HEK293 (cell line): ENCODE measurements around the gene DOP1A.

Experiments used
- GFI1B ChIP-seq: fragments of 450-650 bp; formaldehyde crosslinking; IDR thresholded peaks from 2 replicates; pipeline ENCODE4 v1.5.1; 2016; ENCODE audit warnings: missing biosample characterization, missing genetic modification characterization
- KLF1 ChIP-seq: fragments of 450-650 bp; formaldehyde crosslinking; IDR thresholded peaks from 2 replicates; pipeline ENCODE4 v1.5.1; 2016; ENCODE audit warnings: missing biosample characterization, missing genetic modification characterization
- KLF8 ChIP-seq: fragments of 450-650 bp; formaldehyde crosslinking; IDR thresholded peaks from 2 replicates; pipeline ENCODE4 v1.5.1; 2016; ENCODE audit warnings: missing biosample characterization, missing genetic modification characterization
- MYNN ChIP-seq: fragments of 450-650 bp; formaldehyde crosslinking; IDR thresholded peaks from 2 replicates; pipeline ENCODE4 v1.5.1; 2016; ENCODE audit warnings: missing biosample characterization, missing genetic modification characterization, borderline replicate concordance
- PRDM6 ChIP-seq: fragments of 450-650 bp; formaldehyde crosslinking; IDR thresholded peaks from 2 replicates; pipeline ENCODE4 v1.5.1; 2017; ENCODE audit warnings: missing biosample characterization, missing genetic modification characterization
- SETDB1 ChIP-seq: IDR thresholded peaks from one replicate; pipeline ENCODE4 v1.6.1; 2017; ENCODE audit warnings: mild to moderate bottlenecking, low read length, moderate library complexity, mixed read lengths; ENCODE audit not compliant: insufficient read length
- WT1 ChIP-seq: fragments of 450-650 bp; formaldehyde crosslinking; IDR thresholded peaks from 2 replicates; pipeline ENCODE4 v1.5.1; 2016; ENCODE audit warnings: missing biosample characterization, missing genetic modification characterization
- ZBTB20 ChIP-seq: fragments of 450-650 bp; formaldehyde crosslinking; IDR thresholded peaks from 2 replicates; pipeline ENCODE4 v1.5.1; 2016; ENCODE audit warnings: missing biosample characterization, missing genetic modification characterization
- ZBTB26 ChIP-seq: fragments of 450-650 bp; formaldehyde crosslinking; optimal IDR thresholded peaks from 2 replicates; pipeline ENCODE3; 2016; ENCODE audit warnings: missing biosample characterization, mild to moderate bottlenecking, missing genetic modification characterization
- ZBTB49 ChIP-seq: fragments of 450-650 bp; formaldehyde crosslinking; IDR thresholded peaks from 2 replicates; pipeline ENCODE4 v1.5.1; 2016; ENCODE audit warnings: missing biosample characterization, missing genetic modification characterization, low read depth
- ZBTB8A ChIP-seq: fragments of 450-650 bp; formaldehyde crosslinking; IDR thresholded peaks from 2 replicates; pipeline ENCODE4 v1.5.1; 2016; ENCODE audit warnings: missing biosample characterization, missing genetic modification characterization
- ZFHX2 ChIP-seq: fragments of 450-650 bp; formaldehyde crosslinking; conservative IDR thresholded peaks from 2 replicates; pipeline ENCODE4 v1.5.1; 2016; ENCODE audit warnings: missing biosample characterization, missing genetic modification characterization
- ZNF10 ChIP-seq: fragments of 450-650 bp; formaldehyde crosslinking; IDR thresholded peaks from 2 replicates; pipeline ENCODE4 v1.5.1; 2017; ENCODE audit warnings: missing biosample characterization, missing genetic modification characterization
- ZNF112 ChIP-seq: fragments of 450-650 bp; formaldehyde crosslinking; IDR thresholded peaks from 2 replicates; pipeline ENCODE4 v1.5.0; 2017; ENCODE audit warnings: missing biosample characterization, missing genetic modification characterization
- ZNF146 ChIP-seq: fragments of 450-650 bp; formaldehyde crosslinking; IDR thresholded peaks from 2 replicates; pipeline ENCODE4 v1.5.1; 2016; ENCODE audit warnings: missing biosample characterization, missing genetic modification characterization
- ZNF155 ChIP-seq: fragments of 450-650 bp; formaldehyde crosslinking; IDR thresholded peaks from 2 replicates; pipeline ENCODE4 v1.5.1; 2016; ENCODE audit warnings: missing biosample characterization, missing genetic modification characterization
- ZNF157 ChIP-seq: fragments of 450-650 bp; formaldehyde crosslinking; IDR thresholded peaks from 2 replicates; pipeline ENCODE4 v1.5.1; 2016; ENCODE audit warnings: missing biosample characterization, missing genetic modification characterization
- ZNF18 ChIP-seq: fragments of 450-650 bp; formaldehyde crosslinking; IDR thresholded peaks from 2 replicates; pipeline ENCODE4 v1.5.1; 2016; ENCODE audit warnings: missing biosample characterization, missing genetic modification characterization
- ZNF211 ChIP-seq: fragments of 450-650 bp; formaldehyde crosslinking; IDR thresholded peaks from 2 replicates; pipeline ENCODE4 v1.5.1; 2016; ENCODE audit warnings: low read depth, missing biosample characterization, missing genetic modification characterization
- ZNF292 ChIP-seq: fragments of 450-650 bp; formaldehyde crosslinking; IDR thresholded peaks from 2 replicates; pipeline ENCODE4 v1.5.1; 2016; ENCODE audit warnings: low read depth, missing biosample characterization, missing genetic modification characterization, borderline replicate concordance
- ZNF324 ChIP-seq: fragments of 450-650 bp; formaldehyde crosslinking; IDR thresholded peaks from 2 replicates; pipeline ENCODE4 v1.5.1; 2016; ENCODE audit warnings: missing biosample characterization, missing genetic modification characterization
- ZNF433 ChIP-seq: fragments of 450-650 bp; formaldehyde crosslinking; IDR thresholded peaks from 2 replicates; pipeline ENCODE4 v1.5.1; 2016; ENCODE audit warnings: missing biosample characterization, missing genetic modification characterization, low read depth
- ZNF48 ChIP-seq: fragments of 450-650 bp; formaldehyde crosslinking; IDR thresholded peaks from 2 replicates; pipeline ENCODE4 v1.5.1; 2016; ENCODE audit warnings: missing biosample characterization, missing genetic modification characterization
- ZNF514 ChIP-seq: fragments of 450-650 bp; formaldehyde crosslinking; IDR thresholded peaks from 2 replicates; pipeline ENCODE4 v1.5.1; 2016; ENCODE audit warnings: missing biosample characterization, missing genetic modification characterization
- ZNF544 ChIP-seq: fragments of 450-650 bp; formaldehyde crosslinking; IDR thresholded peaks from 2 replicates; pipeline ENCODE4 v1.5.0; 2017; ENCODE audit warnings: missing biosample characterization, missing genetic modification characterization
- ZNF548 ChIP-seq: fragments of 450-650 bp; formaldehyde crosslinking; IDR thresholded peaks from 2 replicates; pipeline ENCODE4 v1.5.1; 2016; ENCODE audit warnings: missing biosample characterization, missing genetic modification characterization
- ZNF555 ChIP-seq: fragments of 450-650 bp; formaldehyde crosslinking; conservative IDR thresholded peaks from 2 replicates; pipeline ENCODE4 v1.5.1; 2017; ENCODE audit warnings: missing biosample characterization, mild to moderate bottlenecking, missing genetic modification characterization, inconsistent platforms
- ZNF571 ChIP-seq: fragments of 450-650 bp; formaldehyde crosslinking; IDR thresholded peaks from 2 replicates; pipeline ENCODE4 v1.5.0; 2017; ENCODE audit warnings: missing biosample characterization, missing genetic modification characterization
- ZNF623 ChIP-seq: fragments of 450-650 bp; formaldehyde crosslinking; IDR thresholded peaks from 2 replicates; pipeline ENCODE4 v1.5.1; 2016; ENCODE audit warnings: missing biosample characterization, missing genetic modification characterization
- ZNF664 ChIP-seq: fragments of 450-650 bp; formaldehyde crosslinking; IDR thresholded peaks from 2 replicates; pipeline ENCODE4 v1.5.1; 2016; ENCODE audit warnings: missing biosample characterization, missing genetic modification characterization
- ZNF670 ChIP-seq: fragments of 450-650 bp; formaldehyde crosslinking; IDR thresholded peaks from 2 replicates; pipeline ENCODE4 v1.5.1; 2016; ENCODE audit warnings: missing biosample characterization, missing genetic modification characterization, low read depth
- ZNF701 ChIP-seq: fragments of 450-650 bp; formaldehyde crosslinking; IDR thresholded peaks from 2 replicates; pipeline ENCODE4 v1.5.1; 2016; ENCODE audit warnings: missing biosample characterization, missing genetic modification characterization
- ZNF707 ChIP-seq: fragments of 450-650 bp; formaldehyde crosslinking; IDR thresholded peaks from 2 replicates; pipeline ENCODE4 v1.5.1; 2016; ENCODE audit warnings: missing biosample characterization, missing genetic modification characterization
- ZNF777 ChIP-seq: fragments of 450-650 bp; formaldehyde crosslinking; IDR thresholded peaks from 2 replicates; pipeline ENCODE4 v1.5.1; 2017; ENCODE audit warnings: missing biosample characterization, missing genetic modification characterization, borderline replicate concordance
- ZSCAN16 ChIP-seq: fragments of 450-650 bp; formaldehyde crosslinking; IDR thresholded peaks from 2 replicates; pipeline ENCODE4 v1.5.1; 2016; ENCODE audit warnings: missing biosample characterization, missing genetic modification characterization

DOP1A gene

GRCh38 chr6:83067448-83068439 lies at the start of gene DOP1A (continued):
- TF ChIP-seq ZNF701 (no peak), ZNF544 (tag by site-specific recombination) (no peak), ZNF571 (no peak), ZBTB20 (peak; percentile 97), ZNF10 (tag by site-specific recombination) (no peak; the same call in 1 of the 2 replicates), MYNN (tag by site-specific recombination) (no peak), ZNF146 (no peak), ZBTB49 (no peak), ZNF555 (tag by site-specific recombination) (no peak), KLF1 (tag by site-specific recombination) (peak; percentile 17), ZFHX2 (tag by site-specific recombination) (peak; percentile 93), ZNF157 (tag by site-specific recombination) (no peak), ZNF514 (no peak), ZNF670 (no peak), ZNF664 (tag by site-specific recombination) (no peak; the same call in 1 of the 2 replicates), ZNF548 (no peak), ZNF112 (tag by site-specific recombination) (no peak), ZSCAN16 (tag by site-specific recombination) (0 out of 2 replicates have a peak, but pooled peaks have one; percentile 45), ZBTB8A (tag by site-specific recombination) (peak; percentile 44), ZNF48 (tag by site-specific recombination) (no peak), KLF8 (tag by site-specific recombination) (peak; percentile 74), ZNF211 (tag by site-specific recombination) (no peak), ZNF292 (tag by site-specific recombination) (no peak), ZNF155 (tag by site-specific recombination) (no peak), PRDM6 (tag by site-specific recombination) (no peak), ZNF433 (no peak), ZNF777 (tag by site-specific recombination) (peak; percentile 97), WT1 (tag by site-specific recombination) (no peak), ZNF707 (tag by site-specific recombination) (no peak), ZBTB26 (tag by site-specific recombination) (peak; percentile 98), SETDB1 (no peak), GFI1B (tag by site-specific recombination) (no peak), ZNF623 (no peak), ZNF324 (tag by site-specific recombination) (no peak; the same call in 1 of the 2 replicates), ZNF18 (no peak)
